SIG-M5 (cell line): Measurements from ENCODE around the gene PLA2G4D.
"Not testable (repeated sequence)": the region's sequence is repeated elsewhere in the genome, so short reads cannot be mapped to it uniquely, and the experiment has no call there.

Experiments
- DNase-seq: peaks from one replicate; lab custom pipeline; 2025; lab: John Stamatoyannopoulos, UW

The PLA2G4D gene

DNA sequence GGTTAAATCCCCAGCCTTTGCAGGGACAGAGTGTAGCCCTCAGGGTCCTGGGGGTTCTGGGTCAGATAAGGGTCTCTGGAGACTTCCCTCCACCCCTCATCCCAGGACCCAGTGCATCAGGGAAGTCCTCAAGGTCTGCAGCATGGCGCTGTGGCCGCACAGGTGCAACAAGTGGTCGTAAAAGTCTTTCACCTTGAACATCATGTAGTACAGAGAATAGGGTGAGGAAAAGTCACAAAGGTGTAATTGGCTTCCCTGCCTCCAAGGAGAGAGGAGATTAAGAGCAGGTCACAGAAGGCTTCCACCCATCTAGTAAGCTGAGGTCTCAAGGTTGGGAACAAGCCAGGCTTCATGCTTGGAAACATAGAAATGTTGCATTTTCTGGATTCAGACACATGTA is 29.2 kb upstream of the PLA2G4D start:
- DNase-seq: no peak

GRCh38 chr15:42121682-42122081 is 27.3 kb upstream of the PLA2G4D start:
- no peak for DNase-seq

DNA sequence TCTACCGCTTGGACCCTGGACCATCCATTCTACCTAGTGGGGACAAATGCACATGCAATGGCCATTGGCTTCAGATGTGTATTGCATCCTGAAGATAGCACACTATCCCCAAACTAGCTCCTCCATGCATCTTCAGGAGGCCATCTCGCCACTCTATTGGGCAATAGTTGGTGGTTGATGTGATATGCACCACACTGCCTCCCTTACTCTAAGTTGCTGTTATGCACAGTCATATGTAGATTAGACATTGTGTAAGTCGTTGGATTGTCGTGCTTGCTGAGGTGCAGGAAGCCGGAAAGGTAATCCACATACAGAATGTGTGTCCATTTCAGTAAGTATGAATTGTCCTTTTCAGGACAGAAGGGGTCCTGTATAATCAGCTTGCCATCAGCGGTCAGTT is 26.7 kb upstream of the PLA2G4D start:
- DNase-seq: peak; percentile 59

DNA sequence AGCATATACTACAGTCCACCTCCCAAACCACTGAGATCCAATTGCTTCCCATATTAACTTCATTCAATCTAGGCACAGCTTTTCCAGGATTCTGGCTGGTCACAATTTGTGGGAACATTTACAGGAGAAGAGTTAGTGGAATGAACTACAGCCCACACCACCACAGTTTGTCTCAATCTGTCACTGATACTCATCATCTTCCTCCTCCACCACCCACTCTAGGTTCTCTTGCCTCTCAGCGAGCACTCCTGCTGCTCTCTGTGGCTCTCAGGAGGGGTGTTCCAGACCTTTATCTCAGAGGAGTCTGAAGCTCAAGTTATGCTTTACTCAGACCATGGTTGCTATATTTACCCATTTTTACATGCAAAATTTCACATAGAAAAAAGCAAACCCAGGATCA is 25.9 kb upstream of the PLA2G4D start:
- no peak for DNase-seq

GRCh38 chr15:42119446-42119760 is 25.0 kb upstream of the PLA2G4D start:
- DNase-seq: no peak

- DNase-seq: no peak
These were observed 24.5 kb upstream of the PLA2G4D start for GRCh38 chr15:42118650-42119445.

- DNase-seq: peak; percentile 63
These were observed 17.6 kb upstream of the PLA2G4D start for GRCh38 chr15:42111924-42112323.

DNA sequence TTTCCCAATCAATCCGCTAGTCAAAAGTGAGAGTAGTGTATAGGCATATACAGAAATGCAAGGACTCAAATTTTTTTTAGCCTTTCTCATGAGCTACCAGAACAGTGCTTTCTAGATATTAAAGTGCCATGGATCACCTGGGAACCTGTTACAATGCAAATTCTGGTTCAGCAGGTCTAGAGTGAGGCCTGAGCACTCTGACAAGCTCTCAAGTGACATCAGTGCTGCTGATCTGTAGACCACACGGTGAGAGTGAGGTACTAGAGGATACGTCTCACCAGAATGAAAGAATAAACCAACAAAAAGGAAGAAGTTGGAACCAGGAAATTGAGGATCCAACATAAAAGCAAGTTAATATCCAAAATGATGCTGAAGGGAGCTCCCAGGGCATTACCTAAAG is 16.0 kb upstream of the PLA2G4D start:
- no peak for DNase-seq

- DNase-seq: no peak
These were observed 14.4 kb upstream of the PLA2G4D start for GRCh38 chr15:42108806-42109205.

DNA sequence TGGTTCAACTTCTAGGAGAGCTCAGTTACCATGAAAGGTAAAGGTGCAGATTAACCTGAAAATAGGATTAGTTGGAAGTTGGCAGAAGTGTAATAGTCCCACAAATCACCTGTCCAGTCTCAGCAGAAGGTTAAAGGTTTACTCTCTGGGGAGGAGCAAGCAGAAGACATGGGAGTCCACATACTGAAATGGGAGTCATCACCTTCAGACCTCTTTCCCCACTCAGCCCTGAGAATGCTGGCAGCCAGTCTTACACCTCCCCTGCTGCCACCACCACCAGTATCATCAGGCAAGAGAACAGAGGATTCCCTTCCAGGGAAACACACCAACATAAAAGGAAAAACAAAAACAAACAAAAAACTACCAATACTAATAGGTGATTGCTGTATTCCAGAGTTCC is 13.8 kb upstream of the PLA2G4D start:
- no peak for DNase-seq

DNA sequence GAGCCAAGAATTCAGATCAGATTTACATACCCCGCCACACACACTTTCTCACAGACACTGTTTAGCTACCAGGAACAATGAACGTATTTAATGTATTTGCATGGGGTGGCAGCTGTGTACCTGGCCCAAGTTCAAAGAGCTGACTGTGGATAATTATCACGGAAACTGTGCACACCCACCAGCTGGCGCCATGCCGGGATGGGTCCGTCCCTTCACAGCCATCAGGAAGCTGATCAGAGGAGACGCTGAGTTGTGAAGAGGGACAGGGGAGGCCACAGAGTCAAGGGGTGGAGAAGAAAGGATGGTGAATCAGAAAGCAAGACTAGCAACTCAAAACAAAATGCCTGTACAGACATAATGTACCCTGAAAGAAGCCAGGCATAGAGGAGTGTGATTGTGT is 13.1 kb upstream of the PLA2G4D start:
- no peak for DNase-seq

DNA sequence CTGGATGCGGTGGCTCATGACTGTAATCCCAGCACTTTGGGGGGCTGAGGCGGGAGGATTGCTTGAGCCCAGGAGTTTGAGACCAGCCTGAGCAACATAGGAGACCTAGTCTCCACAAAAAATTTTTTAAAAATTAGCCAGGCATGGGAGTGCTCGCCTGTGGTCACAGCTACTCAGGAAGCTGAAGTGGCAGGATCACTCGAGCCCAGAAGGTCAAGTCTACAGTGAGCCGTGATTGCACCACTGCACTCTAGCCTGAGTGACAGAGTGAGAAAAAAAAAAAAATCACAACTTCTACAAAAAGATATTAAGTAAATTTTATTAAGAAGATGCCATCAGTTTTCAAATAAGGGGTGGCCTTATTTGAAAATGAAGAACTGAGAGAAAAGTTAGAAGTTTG is 11.9 kb upstream of the PLA2G4D start:
- DNase-seq: no peak

GRCh38 chr15:42104095-42104891 is 9.9 kb upstream of the PLA2G4D start:
- no peak for DNase-seq

DNA sequence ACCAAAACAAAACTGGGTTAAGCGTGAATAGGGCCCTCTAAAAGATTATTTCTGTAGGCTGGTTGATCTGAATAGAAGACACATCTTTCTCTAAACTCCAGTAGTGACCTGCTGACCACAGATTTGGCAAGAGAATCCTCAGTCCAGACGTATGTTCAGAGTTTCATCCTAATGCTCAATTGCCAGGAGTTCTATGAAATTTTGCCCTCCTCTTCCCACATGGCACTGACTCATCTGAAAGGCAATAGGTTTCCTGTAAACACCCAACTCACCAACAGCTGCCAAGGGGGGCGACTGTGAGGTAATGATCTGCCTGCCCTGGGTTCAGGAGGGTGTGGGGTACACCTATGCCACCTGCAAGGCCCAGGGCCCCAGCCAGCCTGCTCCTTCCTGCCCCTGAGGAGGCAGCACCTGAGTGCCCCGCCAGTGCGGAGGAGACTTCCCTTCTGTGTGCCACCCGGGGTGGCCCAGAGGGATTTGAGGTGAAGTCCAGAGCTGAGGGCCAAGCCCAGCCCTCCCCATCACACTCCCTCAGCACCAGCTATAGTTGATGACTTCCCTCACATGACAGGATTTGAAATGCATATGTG is 8.4 kb upstream of the PLA2G4D start:
- no peak for DNase-seq

DNA sequence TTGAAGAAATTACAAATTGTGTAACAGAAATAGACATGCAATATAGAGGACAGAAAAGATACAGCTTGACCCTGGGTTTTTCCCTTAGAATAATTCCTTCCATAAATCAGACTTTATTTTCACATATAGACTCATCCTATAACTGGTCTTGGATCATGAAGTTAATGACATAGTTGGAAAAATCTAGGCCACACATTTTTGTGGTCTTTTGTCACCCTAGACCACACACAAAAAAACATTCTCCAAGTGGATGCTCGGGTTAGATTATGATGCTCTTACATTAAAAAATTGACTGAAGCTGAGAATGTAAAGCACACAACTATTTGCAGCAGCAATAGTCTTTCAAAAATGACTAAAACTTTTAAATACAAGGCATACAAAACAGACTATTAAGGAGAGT is 7.5 kb upstream of the PLA2G4D start:
- no peak for DNase-seq

DNA sequence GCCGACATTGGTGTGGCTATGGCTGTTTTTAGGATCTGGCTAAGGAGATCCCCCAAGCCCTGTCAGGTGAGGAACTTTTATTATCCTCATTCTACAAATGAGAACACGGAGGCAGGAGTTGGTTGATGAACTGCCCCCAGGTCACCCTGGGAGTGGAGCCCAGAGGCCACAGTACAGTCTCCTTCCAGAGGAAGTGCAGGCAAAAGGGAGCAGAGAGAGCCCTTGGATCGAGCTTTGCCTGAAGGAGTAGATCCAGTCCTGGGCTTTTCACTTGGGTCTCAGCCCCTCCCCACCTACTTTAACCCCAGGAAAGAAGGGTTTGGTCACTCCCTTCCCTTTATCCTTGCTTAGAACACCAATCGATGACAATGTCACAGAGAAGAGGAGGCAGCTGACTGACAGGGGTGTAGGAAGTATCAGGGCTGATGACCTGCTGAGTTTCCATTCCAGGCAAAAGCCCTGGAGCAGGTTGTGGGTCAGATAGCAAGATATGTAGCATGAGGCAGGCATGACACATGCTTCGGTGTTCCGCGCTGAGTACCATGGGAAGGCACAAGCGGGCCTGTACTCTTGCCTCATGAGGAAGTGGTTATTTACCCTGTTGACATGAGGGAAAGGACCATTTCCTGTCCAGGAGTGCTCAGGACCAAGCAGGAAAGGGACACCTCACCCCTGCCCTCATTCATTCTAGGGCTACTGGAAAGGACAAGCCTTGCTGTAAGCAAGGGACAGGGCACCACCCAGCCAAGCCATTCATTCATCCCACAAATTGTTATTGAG is 5.8 kb upstream of the PLA2G4D start:
- DNase-seq: no peak

DNA sequence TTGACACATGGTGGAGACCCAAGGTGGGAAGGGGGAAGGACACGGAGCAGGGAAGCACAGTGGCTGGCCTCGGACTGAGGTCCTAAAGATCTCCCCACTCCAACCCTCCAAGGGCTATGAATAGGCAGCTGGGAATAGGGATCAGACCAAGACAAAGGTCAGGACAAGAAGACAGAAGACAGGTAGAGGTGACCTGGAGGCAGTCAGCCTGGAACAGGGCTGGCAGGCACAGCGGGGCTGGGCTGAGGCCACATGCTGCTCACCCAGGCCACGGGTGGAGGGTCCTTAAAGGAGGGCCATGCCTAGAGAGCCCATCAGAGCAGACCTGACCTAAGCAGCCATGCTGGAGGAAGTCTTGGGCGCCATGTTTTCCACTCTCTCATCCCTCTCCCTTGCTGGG is 2.7 kb upstream of the PLA2G4D start:
- DNase-seq: no peak

- DNase-seq: no peak
These were observed 396 bp downstream of the PLA2G4D start for GRCh38 chr15:42093966-42094365.

- DNase-seq: no peak
These were observed 1.7 kb downstream of the PLA2G4D start for GRCh38 chr15:42092398-42093318.

DNA sequence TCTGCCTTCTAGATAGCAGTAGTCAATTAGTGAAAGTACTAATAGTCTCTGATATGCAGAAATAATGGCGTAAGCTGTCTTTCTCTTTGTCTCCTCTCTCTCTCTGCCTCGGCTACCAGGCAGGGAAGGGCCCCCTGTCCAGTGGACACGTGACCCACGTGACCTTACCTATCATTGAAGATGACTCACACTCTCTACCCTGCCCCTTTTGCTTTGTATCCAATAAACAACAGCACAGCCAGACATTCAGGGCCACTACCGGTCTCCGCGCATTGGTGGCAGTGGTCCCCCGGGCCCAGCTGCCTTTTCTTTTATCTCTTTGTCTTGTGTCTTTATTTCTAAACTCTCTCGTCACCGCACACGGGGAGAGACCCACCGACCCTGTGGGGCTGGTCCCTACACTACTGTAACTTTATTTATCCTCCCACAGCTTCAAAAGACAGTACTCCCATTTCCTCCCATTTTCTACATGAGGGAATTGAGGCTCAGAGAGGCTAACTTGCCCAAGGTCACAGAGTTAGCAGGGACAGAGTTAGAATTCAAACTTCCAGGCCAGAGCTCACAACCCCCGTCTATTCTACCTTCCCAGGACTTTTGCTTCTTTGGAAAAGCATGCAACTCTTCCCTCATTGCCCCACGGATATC is 2.5 kb downstream of the PLA2G4D start:
- not testable (repeated sequence) for DNase-seq

- DNase-seq: no peak
These were observed 3.6 kb downstream of the PLA2G4D start for GRCh38 chr15:42090781-42091180.
